Measurements from ENCODE around the gene FAM240A. TPM values are rescaled to one million over a fixed set of nuclear protein-coding genes. Genes with fewer than 3 reads are reported as not detected.
A peak's percentile ranks its signal among the peaks of the same experiment; 100 is the strongest.

Gene FAM240A
- total RNA-seq, 1 experiment from 2014 or later = not detected

- ChIA-PET POLR2A (ENCODE audit: unreplicated experiment) (no interaction called here), CTCF (interaction anchor here (0.6 kb wide), 1 partner anchor 101 kb away, joined by 4 read pairs; no protein-coding TSS in a partner anchor)
- Histone ChIP-seq H3F3A (ENCODE audit: insufficient read depth, low read depth) (no peaks in the 10 kb centered on the region), H3K4me1 (replicated peaks; ENCODE audit: insufficient read depth) (no peaks in the 10 kb centered on the region), H3K9me3 (ENCODE audit: insufficient read depth, low read depth) (no peaks in the 10 kb centered on the region), H4K20me1 (ENCODE audit: insufficient read depth) (no peaks in the 10 kb centered on the region), H3K4me3 (no peak overlapping the region), H3K36me3 (ENCODE audit: low read depth) (no peaks in the 10 kb centered on the region), H3K27ac (no peak overlapping the region), H2AFZ (no peak overlapping the region), H3K27me3 (ENCODE audit: insufficient read depth, low read depth) (no peaks in the 10 kb centered on the region), H3K79me2 (ENCODE audit: low read depth) (no peaks in the 10 kb centered on the region), H3K4me2 (no peak overlapping the region), H3K9me2 (ENCODE audit: insufficient read depth) (no peaks in the 10 kb centered on the region)
- intact Hi-C loops (cut with micrococcal nuclease; ENCODE audit: unreplicated experiment) = no loop called here
- BruUV-seq (replicated peaks) = no TSS peak
- TF ChIP-seq CTCF (conservative IDR thresholded peaks at IDR 0.05) = no peak
- no peak for TF ChIP-seq EZH2 (IDR thresholded peaks at IDR 0.05; ENCODE audit: low read depth)
- no peak for DNase-seq
Observed at GRCh38 chr3:46672349-46672695, 60.0 kb downstream of the FAM240A start.

- no peak for DNase-seq
- no TSS peak for BruUV-seq (replicated peaks)
- no peak overlapping the region for H3K4me2 ChIP-seq
- H3K36me3 ChIP-seq (ENCODE audit: low read depth) = no peaks in the 10 kb centered on the region
- H3K9me3 ChIP-seq (ENCODE audit: insufficient read depth, low read depth) = no peaks in the 10 kb centered on the region
- H3K4me3 ChIP-seq = no peak overlapping the region
- no peak overlapping the region for H3K27ac ChIP-seq
- CTCF ChIA-PET = no interaction called here
- no peaks in the 10 kb centered on the region for H4K20me1 ChIP-seq (ENCODE audit: insufficient read depth)
- H3K4me1 ChIP-seq (replicated peaks; ENCODE audit: insufficient read depth) = no peaks in the 10 kb centered on the region
- no peak overlapping the region for H2AFZ ChIP-seq
- no peaks in the 10 kb centered on the region for H3K79me2 ChIP-seq (ENCODE audit: low read depth)
- H3F3A ChIP-seq (ENCODE audit: insufficient read depth, low read depth) = no peaks in the 10 kb centered on the region
- TF ChIP-seq EZH2 (IDR thresholded peaks at IDR 0.05; ENCODE audit: low read depth) = no peak
- no peak for TF ChIP-seq CTCF (conservative IDR thresholded peaks at IDR 0.05)
- intact Hi-C loops (cut with micrococcal nuclease; ENCODE audit: unreplicated experiment) = no loop called here
- no peaks in the 10 kb centered on the region for H3K27me3 ChIP-seq (ENCODE audit: insufficient read depth, low read depth)
- H3K9me2 ChIP-seq (ENCODE audit: insufficient read depth) = no peaks in the 10 kb centered on the region
- POLR2A ChIA-PET (ENCODE audit: unreplicated experiment) = interaction anchor here (0.7 kb wide), 1 partner anchor 22 kb away, joined by 3 read pairs; no protein-coding TSS in a partner anchor
Observed at GRCh38 chr3:46673151-46674030, 61.1 kb downstream of the FAM240A start.

- H3K4me3 ChIP-seq = no peak overlapping the region
- ChIA-PET CTCF (no interaction called here), POLR2A (ENCODE audit: unreplicated experiment) (interaction anchor here (0.6 kb wide), 1 partner anchor 20 kb away, joined by 6 read pairs; no protein-coding TSS in a partner anchor)
- BruUV-seq (replicated peaks) = no TSS peak
- TF ChIP-seq CTCF (conservative IDR thresholded peaks at IDR 0.05) = peak; percentile 34; the same call in 1 of the 2 replicates
- TF ChIP-seq EZH2 (IDR thresholded peaks at IDR 0.05; ENCODE audit: low read depth) = no peak
- H3K79me2 ChIP-seq (ENCODE audit: low read depth) = no peaks in the 10 kb centered on the region
- no peaks in the 10 kb centered on the region for H3K4me1 ChIP-seq (replicated peaks; ENCODE audit: insufficient read depth)
- intact Hi-C loops (cut with micrococcal nuclease; ENCODE audit: unreplicated experiment) = no loop called here
- no peaks in the 10 kb centered on the region for H3K36me3 ChIP-seq (ENCODE audit: low read depth)
- DNase-seq = no peak
- H4K20me1 ChIP-seq (ENCODE audit: insufficient read depth) = no peaks in the 10 kb centered on the region
- H3K27me3 ChIP-seq (ENCODE audit: insufficient read depth, low read depth) = no peaks in the 10 kb centered on the region
- no peak overlapping the region for H3K4me2 ChIP-seq
- no peaks in the 10 kb centered on the region for H3F3A ChIP-seq (ENCODE audit: insufficient read depth, low read depth)
- no peaks in the 10 kb centered on the region for H3K9me3 ChIP-seq (ENCODE audit: insufficient read depth, low read depth)
- H3K27ac ChIP-seq = no peak overlapping the region
- H3K9me2 ChIP-seq (ENCODE audit: insufficient read depth) = no peaks in the 10 kb centered on the region
- no peak overlapping the region for H2AFZ ChIP-seq
Observed at GRCh38 chr3:46674031-46674845, 61.9 kb downstream of the FAM240A start.
